ENCODE measurements around the gene TESMIN. TPM values are rescaled to one million over a fixed set of nuclear protein-coding genes. Genes with fewer than 3 reads are reported as not detected.

Gene TESMIN
- total RNA-seq, 1 experiment from 2014 or later, result 45.2 TPM

DNA sequence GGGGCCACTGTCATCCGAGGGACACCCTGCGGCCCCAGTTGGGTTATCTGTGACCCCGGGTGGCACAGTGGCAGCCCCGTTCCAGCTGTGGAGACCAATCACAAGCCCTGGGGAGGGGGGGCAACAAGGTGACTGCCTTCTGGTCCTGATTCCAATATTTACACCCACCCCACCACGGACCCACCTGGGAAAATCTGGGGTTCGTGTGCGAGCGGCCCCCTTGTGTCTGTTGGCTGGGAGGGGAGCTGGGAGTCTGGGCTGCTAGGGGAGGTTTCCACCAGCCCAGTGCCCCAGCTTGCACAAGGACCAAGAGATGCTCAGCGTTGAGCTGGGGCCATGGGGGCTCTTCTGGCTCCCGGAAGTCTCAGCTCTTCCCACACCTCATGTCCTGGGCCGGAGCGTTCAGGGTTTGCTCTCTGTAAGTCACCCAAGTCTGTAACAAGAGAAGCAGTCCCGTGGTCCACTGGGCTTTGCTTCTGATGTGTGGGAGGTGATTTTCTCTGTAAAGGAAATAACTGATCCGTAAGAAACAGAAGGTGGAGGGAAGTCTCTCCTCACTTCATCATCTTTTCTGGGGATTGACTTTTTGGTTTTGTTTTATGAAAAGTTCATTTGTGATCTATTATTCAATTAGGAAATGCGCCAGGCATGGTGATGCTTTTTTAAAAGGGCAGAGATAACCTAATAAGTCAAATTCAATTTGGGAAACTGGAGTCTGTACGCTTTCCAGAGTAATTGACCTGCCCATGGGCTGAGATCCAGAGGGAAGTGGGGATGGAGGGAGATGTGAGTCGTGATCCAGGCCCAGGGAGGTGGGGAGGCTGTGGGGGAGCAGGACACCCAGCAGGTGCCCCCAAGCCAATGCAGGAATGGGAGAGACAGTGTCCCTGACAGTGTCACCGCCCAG lies 89.4 kb downstream of the TESMIN start:
- no peak overlapping the region for H4K5ac ChIP-seq (ENCODE audit: insufficient read length, low read depth, low read length)
- no peak overlapping the region for H4K8ac ChIP-seq (replicated peaks; ENCODE audit: insufficient read length, low read depth, low read length)
- H3K4me1 ChIP-seq (ENCODE audit: insufficient read depth, low read length), result no peaks in the 10 kb centered on the region; the same call in 1 of the 2 replicates
- H4K91ac ChIP-seq (ENCODE audit: insufficient read length, low read depth, low read length), result no peak overlapping the region
- no peak overlapping the region for H3K9ac ChIP-seq (ENCODE audit: extremely low read depth, insufficient read length, low read length)
- H3K56ac ChIP-seq (ENCODE audit: insufficient read length, low read depth, low read length), result no peak overlapping the region
- no peaks in the 10 kb centered on the region for H3K36me3 Mint-ChIP-seq (ENCODE audit: insufficient read depth in 1 of 3, low read depth in 3 of 3)
- no peak overlapping the region for H3K4me3 Mint-ChIP-seq
- no peak overlapping the region for H3K23ac ChIP-seq (ENCODE audit: insufficient read length, low read depth, low read length)
- H2AK5ac ChIP-seq (ENCODE audit: insufficient read length, low read length), result no peak overlapping the region
- no peak for DNase-seq
- H3K27me3 Mint-ChIP-seq (ENCODE audit: low read depth), result peaks cover 6% of the 10 kb centered on the region
- no CpG with 5 or more reads among the region's 18 CpGs for WGBS (ENCODE audit: extremely low coverage, insufficient read length, low lambda C conversion rate)
- H3T11ph ChIP-seq (ENCODE audit: low read length), result no peak overlapping the region
- no peak overlapping the region for H2BK15ac ChIP-seq (ENCODE audit: low read depth, low read length)
- TF ChIP-seq, protein P1, sequence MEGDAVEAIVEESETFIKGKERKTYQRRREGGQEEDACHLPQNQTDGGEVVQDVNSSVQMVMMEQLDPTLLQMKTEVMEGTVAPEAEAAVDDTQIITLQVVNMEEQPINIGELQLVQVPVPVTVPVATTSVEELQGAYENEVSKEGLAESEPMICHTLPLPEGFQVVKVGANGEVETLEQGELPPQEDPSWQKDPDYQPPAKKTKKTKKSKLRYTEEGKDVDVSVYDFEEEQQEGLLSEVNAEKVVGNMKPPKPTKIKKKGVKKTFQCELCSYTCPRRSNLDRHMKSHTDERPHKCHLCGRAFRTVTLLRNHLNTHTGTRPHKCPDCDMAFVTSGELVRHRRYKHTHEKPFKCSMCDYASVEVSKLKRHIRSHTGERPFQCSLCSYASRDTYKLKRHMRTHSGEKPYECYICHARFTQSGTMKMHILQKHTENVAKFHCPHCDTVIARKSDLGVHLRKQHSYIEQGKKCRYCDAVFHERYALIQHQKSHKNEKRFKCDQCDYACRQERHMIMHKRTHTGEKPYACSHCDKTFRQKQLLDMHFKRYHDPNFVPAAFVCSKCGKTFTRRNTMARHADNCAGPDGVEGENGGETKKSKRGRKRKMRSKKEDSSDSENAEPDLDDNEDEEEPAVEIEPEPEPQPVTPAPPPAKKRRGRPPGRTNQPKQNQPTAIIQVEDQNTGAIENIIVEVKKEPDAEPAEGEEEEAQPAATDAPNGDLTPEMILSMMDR (conservative IDR thresholded peaks at IDR 0.05), result no peak
- no peaks in the 10 kb centered on the region for H4K20me1 ChIP-seq (ENCODE audit: control insufficient read depth, insufficient read depth, insufficient read length)
- no peak overlapping the region for H2BK120ac ChIP-seq (ENCODE audit: low read depth, low read length, poor library complexity, severe bottlenecking)
- peaks cover 5 to 8% of the 10 kb centered on the region in 2 experiments for H3K4me1 Mint-ChIP-seq
- H2BK5ac ChIP-seq (ENCODE audit: insufficient read length, low read length), result no peak overlapping the region
- H2BK20ac ChIP-seq (ENCODE audit: low read depth, low read length, poor library complexity, severe bottlenecking), result no peak overlapping the region
- no peaks in the 10 kb centered on the region for H3K23me2 ChIP-seq (ENCODE audit: insufficient read length, low read depth, low read length, poor library complexity, severe bottlenecking)
- H2AFZ ChIP-seq (ENCODE audit: low read length), result no peak overlapping the region
- H3K27ac Mint-ChIP-seq, result no peak overlapping the region
- no peak overlapping the region for H3K4me2 ChIP-seq (ENCODE audit: insufficient read depth, insufficient read length, low read length)
- H3K9me3 Mint-ChIP-seq, result peaks cover 3 to 6% of the 10 kb centered on the region in 2 experiments; a peak in 4 of 5 replicates
- H2BK12ac ChIP-seq (ENCODE audit: insufficient read length, low read depth, low read length), result no peak overlapping the region
- no peak overlapping the region for H3K18ac ChIP-seq (ENCODE audit: insufficient read length, low read depth, low read length)
- no peaks in the 10 kb centered on the region for H3K79me1 ChIP-seq (ENCODE audit: insufficient read depth, low read depth, low read length, poor library complexity, severe bottlenecking)
- no peaks in the 10 kb centered on the region for H3K27me3 ChIP-seq (ENCODE audit: insufficient read depth, low read length)
- H3K9me3 ChIP-seq (ENCODE audit: control insufficient read depth, low read depth, low read length), result no peaks in the 10 kb centered on the region
- no peak overlapping the region for H3K4ac ChIP-seq (ENCODE audit: low read depth, low read length)
- H3K27ac ChIP-seq (ENCODE audit: insufficient read length, low read depth, low read length), result no peak overlapping the region
- no peak overlapping the region for H3K14ac ChIP-seq (ENCODE audit: insufficient read depth, low read length)
- H3K79me2 ChIP-seq (ENCODE audit: insufficient read depth, low read length), result no peaks in the 10 kb centered on the region
